IMR-90 (cell line): Measurements from ENCODE around the gene ALB. TPM values are rescaled to one million over a fixed set of nuclear protein-coding genes. Genes with fewer than 3 reads are reported as not detected.

Experiments
- ATAC-seq: fragments of 200-7000 bp; cut with Tn5 transposase; 2 replicates; pipeline ENCODE4 v1.9.1; 2020; ENCODE audit warnings: low read depth, mild to moderate bottlenecking, moderate library complexity
- BruUV-seq: library from RNA; stranded (reverse); fragments of 400-500 nt; replicated peaks from 2 replicates; lab custom pipeline; 2021; lab: Mats Ljungman, UMichigan
- CTCF ChIA-PET: fragments of 300-600 bp; formaldehyde crosslinking; extraction: SDS; loops from one replicate; lab custom pipeline; 2021; ENCODE audit warnings: antibody characterized with exemption; lab: Yijun Ruan, JAX
- POLR2A ChIA-PET: fragments of 300-600 bp; sonication (Branson Sonifier 250); formaldehyde crosslinking; loops from one replicate; lab custom pipeline; 2022; ENCODE audit warnings: antibody characterized with exemption; ENCODE audit not compliant: unreplicated experiment; lab: Charles Lee
- DNase-seq: peaks from one replicate; pipeline ENCODE4 v3.0.0; 2013
- H2AFZ ChIP-seq: replicated peaks from 2 replicates; pipeline ENCODE3; 2013; ENCODE audit warnings: low read length, mild to moderate bottlenecking; ENCODE audit not compliant: poor library complexity
- H2AK5ac ChIP-seq: 2 replicates; pipeline ENCODE4 v1.6.1; 2013; ENCODE audit warnings: low read depth, low read length, inconsistent platforms
- H2AK9ac ChIP-seq: replicated peaks from 2 replicates; pipeline ENCODE3; 2013; ENCODE audit warnings: mild to moderate bottlenecking, low read depth, low read length, moderate library complexity; ENCODE audit not compliant: poor library complexity
- H2BK120ac ChIP-seq: 2 replicates; pipeline ENCODE4 v1.6.1; 2013; ENCODE audit warnings: low read depth, low read length, inconsistent platforms
- H2BK15ac ChIP-seq: 3 replicates; pipeline ENCODE4 v1.6.1; 2013; ENCODE audit warnings: low read depth, low read length, inconsistent platforms
- H2BK20ac ChIP-seq: 2 replicates; pipeline ENCODE4 v1.6.1; 2013; ENCODE audit warnings: low read depth, mild to moderate bottlenecking, inconsistent platforms, low read length, moderate library complexity
- H2BK5ac ChIP-seq: 2 replicates; pipeline ENCODE4 v1.6.1; 2013; ENCODE audit warnings: mild to moderate bottlenecking, low read depth, low read length, inconsistent platforms; ENCODE audit not compliant: poor library complexity, severe bottlenecking
- H3K14ac ChIP-seq: replicated peaks from 2 replicates; pipeline ENCODE4 v1.6.1; 2013; ENCODE audit warnings: low read depth, low read length, inconsistent platforms
- H3K18ac ChIP-seq: 2 replicates; pipeline ENCODE4 v1.6.1; 2013; ENCODE audit warnings: low read depth, low read length, control low read depth
- H3K23ac ChIP-seq: 2 replicates; pipeline ENCODE4 v1.6.1; 2013; ENCODE audit warnings: low read depth, low read length, inconsistent platforms
- H3K27ac ChIP-seq: 2 replicates; pipeline ENCODE4 v1.5.1; 2013; ENCODE audit warnings: mild to moderate bottlenecking, control low read depth, low read length; ENCODE audit not compliant: insufficient read depth
- H3K27me3 ChIP-seq: 2 replicates; pipeline ENCODE4 v1.6.1; 2013; ENCODE audit warnings: low read length; ENCODE audit not compliant: control insufficient read depth, insufficient read depth
- H3K36me3 ChIP-seq: 2 replicates; pipeline ENCODE4 v1.6.1; 2013; ENCODE audit warnings: low read length, mixed read lengths; ENCODE audit not compliant: control insufficient read depth, insufficient read depth
- H3K4ac ChIP-seq: 2 replicates; pipeline ENCODE4 v1.6.1; 2013; ENCODE audit warnings: low read depth, low read length, inconsistent platforms
- H3K4me1 ChIP-seq: 2 replicates; pipeline ENCODE4 v1.6.1; 2013; ENCODE audit warnings: low read length, mixed read lengths; ENCODE audit not compliant: control insufficient read depth, insufficient read depth
- H3K4me2 ChIP-seq: 2 replicates; pipeline ENCODE4 v1.6.1; 2013; ENCODE audit warnings: low read depth, mild to moderate bottlenecking, control low read depth, low read length, moderate library complexity
- H3K4me3 ChIP-seq: 2 replicates; pipeline ENCODE4 v1.5.1; 2013; ENCODE audit warnings: low read depth, mild to moderate bottlenecking, control low read depth, low read length, moderate library complexity; ENCODE audit not compliant: insufficient read depth
- H3K56ac ChIP-seq: 2 replicates; pipeline ENCODE4 v1.6.1; 2013; ENCODE audit warnings: low read length, inconsistent platforms; ENCODE audit not compliant: insufficient read depth; ENCODE audit errors: extremely low read depth
- H3K79me1 ChIP-seq, 2 experiments: 2 replicates each; pipeline ENCODE4 v1.6.1; 2013; ENCODE audit warnings: low read length in 2 of 2, inconsistent platforms in 1 of 2, low read depth in 1 of 2
- H3K9ac ChIP-seq: 2 replicates; pipeline ENCODE4 v1.6.1; 2013; ENCODE audit warnings: low read depth, low read length, control low read depth
- H3K9me1 ChIP-seq: 2 replicates; pipeline ENCODE4 v1.6.1; 2013; ENCODE audit warnings: low read length, inconsistent platforms; ENCODE audit not compliant: insufficient read depth
- H3K9me3 ChIP-seq: 2 replicates; pipeline ENCODE4 v1.6.1; 2013; ENCODE audit warnings: low read length; ENCODE audit not compliant: control insufficient read depth, insufficient read depth
- H4K20me1 ChIP-seq: 2 replicates; pipeline ENCODE4 v1.6.1; 2013; ENCODE audit warnings: low read length, inconsistent platforms; ENCODE audit not compliant: insufficient read depth
- H4K5ac ChIP-seq: 2 replicates; pipeline ENCODE4 v1.6.1; 2013; ENCODE audit warnings: mild to moderate bottlenecking, low read depth, low read length, control low read depth
- H4K8ac ChIP-seq, 2 experiments: 2 replicates each; pipeline ENCODE4 v1.6.1; 2013; ENCODE audit warnings: low read depth in 2 of 2, low read length in 2 of 2, control low read depth in 1 of 2, inconsistent platforms in 1 of 2
- H4K91ac ChIP-seq: 2 replicates; pipeline ENCODE4 v1.6.1; 2013; ENCODE audit warnings: low read depth, low read length, inconsistent platforms; ENCODE audit not compliant: insufficient read depth
- BHLHE40 ChIP-seq: fragments of 150-350 bp; IDR thresholded peaks from 2 replicates; pipeline ENCODE4 v1.6.1; 2016; ENCODE audit warnings: mild to moderate bottlenecking, low read depth, low read length
- CEBPB ChIP-seq: IDR thresholded peaks from 2 replicates; pipeline ENCODE4 v1.6.1; 2012; ENCODE audit warnings: low read depth, low read length, improper control_type of control experiment
- ELK1 ChIP-seq: fragments of 150-350 bp; IDR thresholded peaks from 2 replicates; pipeline ENCODE4 v1.6.1; 2016; ENCODE audit warnings: low read depth, mild to moderate bottlenecking, low read length, moderate library complexity, borderline replicate concordance
- MXI1 ChIP-seq: IDR thresholded peaks from 2 replicates; pipeline ENCODE4 v1.6.1; 2012; ENCODE audit warnings: low read depth, mild to moderate bottlenecking, low read length, moderate library complexity, borderline replicate concordance
- RCOR1 ChIP-seq: IDR thresholded peaks from 2 replicates; pipeline ENCODE4 v1.6.1; 2012; ENCODE audit warnings: mild to moderate bottlenecking, low read length, improper control_type of control experiment; ENCODE audit not compliant: insufficient replicate concordance
- WGBS, 2 experiments: methylation state at CpG; one replicate each; pipeline versions ENCODE4 v1.1.5 to v1.1.7; 2013; ENCODE audit warnings: missing lambda C conversion rate in 2 of 2; ENCODE audit not compliant: insufficient read length in 1 of 2; ENCODE audit errors: extremely low coverage in 2 of 2; 5-methylcytosine and 5-hydroxymethylcytosine counted together
- dilution Hi-C: fragments of 300-500 bp; cut with HindIII; formaldehyde crosslinking; loops from one replicate; pipeline ENCODE4 v1.14.3; 2018; ENCODE audit warnings: low sequenced_read_pairs; ENCODE audit not compliant: unreplicated experiment
- in situ Hi-C: fragments of 300-500 bp; cut with MboI; formaldehyde crosslinking; loops from 3 replicates; pipeline ENCODE4 v1.14.3; 2019; ENCODE audit warnings: low sequenced_read_pairs, inconsistent platforms, mixed read lengths
- intact Hi-C: fragments of 100-400 bp; cut with micrococcal nuclease; formaldehyde crosslinking; loops from 2 replicates; pipeline ENCODE4 v1.10.0; 2022
- polyA plus RNA-seq, 3 experiments: library from polyadenylated mRNA; depleted of rRNA; stranded (reverse); fragments of >200 nt; gene quantifications; 2 replicates each; pipeline ENCODE4 v1.2.3, GENCODE V29; 2012; ENCODE audit warnings: low replicate concordance in 1 of 3
- total RNA-seq: library from RNA; depleted of rRNA; stranded (reverse); fragments of >200 nt; gene quantifications from 2 replicates; pipeline ENCODE4 v1.2.3, GENCODE V29; 2012

ALB gene
- total and polyA plus RNA-seq, 2 of the 4 experiments (the other 2 are of a cell fraction): not detected

GRCh38 chr4:73411731-73412414 is 7.8 kb downstream of the ALB start:
- no peak overlapping the region for H3K23ac ChIP-seq
- no peaks in the 10 kb centered on the region for H4K20me1 ChIP-seq
- no peaks in the 10 kb centered on the region for H3K79me1 ChIP-seq
- WGBS, 2 experiments: 75% methylated on average over 2 of the region's 8 CpGs; no CpG with 5 or more reads in 1 of the 2 experiments
- intact Hi-C loops: no loop called here
- no peak overlapping the region for H2BK15ac ChIP-seq
- no peak overlapping the region for H3K9ac ChIP-seq
- no peak overlapping the region for H3K4me3 ChIP-seq
- dilution Hi-C loops: no loop called here
- peaks cover 4% of the 10 kb centered on the region; the same call in 1 of the 2 replicates for H3K27me3 ChIP-seq
- no peaks in the 10 kb centered on the region for H3K9me1 ChIP-seq
- no TSS peak for BruUV-seq
- no peaks in the 10 kb centered on the region for H3K9me3 ChIP-seq
- in situ Hi-C loops: no loop called here
- ATAC-seq (no peak), DNase-seq (no peak)
- no peak overlapping the region for H4K8ac ChIP-seq
- no peak overlapping the region for H2AK5ac ChIP-seq
- no peak overlapping the region for H4K91ac ChIP-seq
- CTCF ChIA-PET: no interaction called here
- H2AFZ ChIP-seq: no peak overlapping the region
- no peaks in the 10 kb centered on the region for H3K4me1 ChIP-seq
- no peak overlapping the region for H3K14ac ChIP-seq
- H2BK5ac ChIP-seq: no peak overlapping the region
- no peaks in the 10 kb centered on the region for H3K36me3 ChIP-seq
- no peak overlapping the region for H3K56ac ChIP-seq
- no peak overlapping the region for H2AK9ac ChIP-seq
- no peak overlapping the region for H3K18ac ChIP-seq
- H2BK120ac ChIP-seq: no peak overlapping the region
- H3K4ac ChIP-seq: no peak overlapping the region
- no peak overlapping the region for H3K4me2 ChIP-seq
- no peak overlapping the region for H4K5ac ChIP-seq
- POLR2A ChIA-PET: no interaction called here
- H3K27ac ChIP-seq: no peak overlapping the region
- no peak for TF ChIP-seq MXI1
- no peak for TF ChIP-seq ELK1
- TF ChIP-seq CEBPB: no peak
- no peak for TF ChIP-seq RCOR1
- TF ChIP-seq BHLHE40: no peak
- no peak overlapping the region for H2BK20ac ChIP-seq
